H1 (cell line): Measurements from ENCODE around the gene MIPOL1. TPM values are rescaled to one million over a fixed set of nuclear protein-coding genes. Genes with fewer than 3 reads are reported as not detected.

Source experiments
- CTCF ChIA-PET: fragments of 300-600 bp; sonication (Branson Sonifier 250); formaldehyde crosslinking; loops from one replicate; lab custom pipeline; 2021; ENCODE audit not compliant: partially characterized antibody; lab: Charles Lee
- POLR2A ChIA-PET: fragments of 300-600 bp; sonication (Branson Sonifier 250); formaldehyde crosslinking; loops from one replicate; lab custom pipeline; 2021; ENCODE audit warnings: inconsistent platforms; ENCODE audit not compliant: partially characterized antibody; lab: Charles Lee
- DNase-seq, 2 experiments: peaks; one replicate each; pipeline versions ENCODE4 v3.0.0 to v3.0.0-alpha.2; 2010 to 2022; ENCODE audit warnings: low spot score in 2 of 2, low read depth in 1 of 2, mixed read lengths in 1 of 2
- FAIRE-seq: peaks from 2 replicates; lab custom pipeline; 2011; peaks lifted over from hg19 to GRCh38; lab: Jason Lieb, UNC
- H2AFZ ChIP-seq: 2 replicates; pipeline ENCODE4 v1.8.1; 2012; ENCODE audit warnings: low read length, inconsistent platforms
- H2AK5ac ChIP-seq: 2 replicates; pipeline ENCODE4 v1.6.1; 2013; ENCODE audit warnings: low read depth, low read length
- H2BK120ac ChIP-seq: replicated peaks from 2 replicates; pipeline ENCODE3; 2013; ENCODE audit warnings: low read depth, low read length, inconsistent platforms
- H2BK12ac ChIP-seq: 2 replicates; pipeline ENCODE4 v1.6.1; 2013; ENCODE audit warnings: low read depth, low read length
- H2BK15ac ChIP-seq: 2 replicates; pipeline ENCODE4 v1.6.1; 2013; ENCODE audit warnings: low read length
- H2BK20ac ChIP-seq: 2 replicates; pipeline ENCODE4 v1.6.1; 2013; ENCODE audit warnings: low read length
- H2BK5ac ChIP-seq: 2 replicates; pipeline ENCODE4 v1.6.1; 2013; ENCODE audit warnings: low read depth, low read length
- H3K14ac ChIP-seq: 2 replicates; pipeline ENCODE4 v1.6.1; 2013; ENCODE audit warnings: inconsistent platforms; ENCODE audit not compliant: insufficient read length
- H3K18ac ChIP-seq: 2 replicates; pipeline ENCODE4 v1.6.1; 2013; ENCODE audit warnings: low read length; ENCODE audit errors: extremely low read depth
- H3K23ac ChIP-seq: 2 replicates; pipeline ENCODE4 v1.6.1; 2013; ENCODE audit warnings: inconsistent platforms; ENCODE audit not compliant: insufficient read length
- H3K23me2 ChIP-seq: 2 replicates; pipeline ENCODE4 v1.6.1; 2013; ENCODE audit warnings: low read depth, low read length
- H3K27ac ChIP-seq: 2 replicates; pipeline ENCODE4 v1.6.1; 2011; ENCODE audit warnings: low read depth, low read length, inconsistent platforms
- H3K27me3 ChIP-seq, 4 experiments: replicated peaks in 1 of 4; 1 replicate in 1 of 4; 2 replicates in 3 of 4; pipeline versions ENCODE4 v1.6.1 to v1.8.1; 2011 to 2013; ENCODE audit warnings: low read length in 3 of 4, mild to moderate bottlenecking in 3 of 4, inconsistent platforms in 2 of 4, mixed read lengths in 2 of 4, moderate library complexity in 1 of 4; ENCODE audit not compliant: control insufficient read depth in 3 of 4, insufficient read depth in 3 of 4; ENCODE audit errors: extremely low read depth in 1 of 4
- H3K36me3 ChIP-seq, 4 experiments: 2 replicates each; pipeline versions ENCODE4 v1.6.1 to v1.8.1; 2011 to 2013; ENCODE audit warnings: mild to moderate bottlenecking in 4 of 4, low read length in 3 of 4, moderate library complexity in 2 of 4, control low read depth in 1 of 4, inconsistent platforms in 1 of 4; ENCODE audit not compliant: insufficient read depth in 4 of 4, control insufficient read depth in 2 of 4
- H3K4ac ChIP-seq: replicated peaks from 2 replicates; pipeline ENCODE3; 2013; ENCODE audit warnings: low read length, low read depth, mixed read lengths, inconsistent platforms; ENCODE audit not compliant: insufficient read length
- H3K4me1 ChIP-seq, 4 experiments: replicated peaks in 1 of 4; 1 replicate in 1 of 4; 2 replicates in 3 of 4; pipeline versions ENCODE4 v1.6.1 to v1.8.1; 2011 to 2013; ENCODE audit warnings: low read length in 3 of 4, inconsistent platforms in 2 of 4, mixed read lengths in 1 of 4; ENCODE audit not compliant: insufficient read depth in 4 of 4, control insufficient read depth in 3 of 4
- H3K4me2 ChIP-seq, 2 experiments: 2 replicates each; pipeline versions ENCODE4 v1.6.1 to v1.8.1; 2011 to 2013; ENCODE audit warnings: low read depth in 2 of 2, low read length in 2 of 2, control low read depth in 1 of 2, inconsistent platforms in 1 of 2, mild to moderate bottlenecking in 1 of 2; ENCODE audit not compliant: insufficient read depth in 1 of 2
- H3K4me3 ChIP-seq, 4 experiments: fragments of 200-600, 300-600 bp in 1 of 4; sonication (generic), shearing (Covaris generic), sonication (Bioruptor Twin) in 1 of 4; 2 replicates each; pipeline versions ENCODE4 v1.5.1 to v1.8.1; 2011 to 2016; ENCODE audit warnings: low read length in 4 of 4, low read depth in 3 of 4, control low read depth in 2 of 4, inconsistent platforms in 2 of 4, mild to moderate bottlenecking in 2 of 4, mixed read lengths in 1 of 4, moderate library complexity in 1 of 4; ENCODE audit not compliant: insufficient read depth in 2 of 4; ENCODE audit errors: extremely low read depth in 1 of 4
- H3K56ac ChIP-seq: replicated peaks from 2 replicates; pipeline ENCODE3; 2013; ENCODE audit warnings: low read depth, mild to moderate bottlenecking, mixed read lengths, low read length, inconsistent platforms; ENCODE audit not compliant: insufficient read length
- H3K79me1 ChIP-seq: 2 replicates; pipeline ENCODE4 v1.6.1; 2013; ENCODE audit warnings: low read depth, low read length, control low read depth
- H3K79me2 ChIP-seq, 2 experiments: 2 replicates each; pipeline versions ENCODE4 v1.6.1 to v1.8.1; 2012 to 2013; ENCODE audit warnings: low read length in 2 of 2, mild to moderate bottlenecking in 2 of 2, inconsistent platforms in 1 of 2; ENCODE audit not compliant: insufficient read depth in 2 of 2, control insufficient read depth in 1 of 2
- H3K9ac ChIP-seq, 4 experiments: replicated peaks in 1 of 4; 1 replicate in 1 of 4; 2 replicates in 3 of 4; pipeline versions ENCODE4 v1.6.1 to v1.8.1; 2011 to 2013; ENCODE audit warnings: low read depth in 3 of 4, low read length in 3 of 4, control low read depth in 2 of 4, mild to moderate bottlenecking in 2 of 4, moderate library complexity in 2 of 4, inconsistent platforms in 1 of 4; ENCODE audit errors: extremely low read depth in 1 of 4
- H3K9me3 ChIP-seq, 2 experiments: 2 replicates each; pipeline versions ENCODE4 v1.6.1 to v1.8.1; 2012 to 2013; ENCODE audit warnings: mild to moderate bottlenecking in 2 of 2, moderate library complexity in 2 of 2, control low read depth in 1 of 2, inconsistent platforms in 1 of 2, low read depth in 1 of 2, low read length in 1 of 2, mixed read lengths in 1 of 2; ENCODE audit not compliant: insufficient read depth in 2 of 2
- H4K20me1 ChIP-seq, 2 experiments: replicated peaks in 1 of 2; 2 replicates each; pipeline versions ENCODE3 to v1.8.1; 2011 to 2013; ENCODE audit warnings: inconsistent platforms in 2 of 2, low read length in 2 of 2, mild to moderate bottlenecking in 1 of 2; ENCODE audit not compliant: insufficient read depth in 2 of 2, control insufficient read depth in 1 of 2
- H4K5ac ChIP-seq: 2 replicates; pipeline ENCODE4 v1.6.1; 2013; ENCODE audit warnings: low read length, low read depth, mixed read lengths, inconsistent platforms; ENCODE audit not compliant: insufficient read length
- H4K8ac ChIP-seq: 2 replicates; pipeline ENCODE4 v1.8.0; 2013; ENCODE audit warnings: mild to moderate bottlenecking, moderate library complexity, low read length, inconsistent platforms; ENCODE audit not compliant: insufficient read depth; ENCODE audit errors: extremely low read depth
- H4K91ac ChIP-seq: replicated peaks from 2 replicates; pipeline ENCODE3; 2013; ENCODE audit warnings: low read length, mixed read lengths, inconsistent platforms; ENCODE audit not compliant: insufficient read length
- HDAC2 ChIP-seq, 2 experiments: fragments of 300-600 bp in 1 of 2; sonication (generic) in 1 of 2; IDR thresholded peaks; 2 replicates each; pipeline ENCODE4 v1.6.1; 2011 to 2012; ENCODE audit warnings: low read depth in 2 of 2, low read length in 2 of 2, mild to moderate bottlenecking in 2 of 2, moderate library complexity in 2 of 2, borderline replicate concordance in 1 of 2, inconsistent platforms in 1 of 2
- POLR2AphosphoS5 ChIP-seq: IDR thresholded peaks from 2 replicates; pipeline ENCODE4 v1.6.1; 2011; ENCODE audit warnings: low read depth, low read length
- RFX5 ChIP-seq: IDR thresholded peaks from 2 replicates; pipeline ENCODE4 v1.6.1; 2011; ENCODE audit warnings: low read depth, low read length, improper control_type of control experiment, borderline replicate concordance
- SIRT6 ChIP-seq: IDR thresholded peaks from one replicate; pipeline ENCODE4 v1.7.1; 2012; ENCODE audit warnings: low read length, inconsistent platforms
- SUZ12 ChIP-seq: fragments of 200-600 bp; sonication (generic); IDR thresholded peaks from 2 replicates; pipeline ENCODE4 v1.6.1; 2012; ENCODE audit warnings: mild to moderate bottlenecking, inconsistent platforms, low read length, moderate library complexity, mixed read lengths
- WGBS, 2 experiments: shearing (Covaris generic) in 1 of 2; methylation state at CpG; one replicate each; pipeline versions ENCODE4 v1.1.6 to v1.1.7; 2013 to 2015; ENCODE audit warnings: low lambda C conversion rate in 2 of 2, mixed read lengths in 2 of 2, inconsistent platforms in 1 of 2, low coverage in 1 of 2, missing lambda C conversion rate in 1 of 2; ENCODE audit not compliant: insufficient replicate concordance in 2 of 2, insufficient coverage in 1 of 2, insufficient read length in 1 of 2; ENCODE audit errors: extremely low coverage in 1 of 2, missing lambda C conversion rate in 1 of 2; 5-methylcytosine and 5-hydroxymethylcytosine counted together
- polyA plus RNA-seq, 7 experiments: library from polyadenylated mRNA; depleted of rRNA in 3 of 7; stranded (reverse) in 5 of 7; unstranded in 2 of 7; fragments of >200 nt in 5 of 7; fragments of 200-250 nt in 2 of 7; gene quantifications; 1 replicate in 5 of 7; 2 replicates in 1 of 7; 4 replicates in 1 of 7; pipeline versions ENCODE4 v1.2.1 to v1.2.3, GENCODE V29; 2011 to 2013; ENCODE audit warnings: missing spikeins in 2 of 7, mixed read lengths in 2 of 7
- total RNA-seq: library from RNA; stranded (reverse); fragmentation: NEBNext Ultra II Directional; extraction: Animal tissue kit (Norgen Biotek cat#: 25700); gene quantifications from 2 replicates; pipeline ENCODE4 v1.2.1, GENCODE V29; 2021

MIPOL1 gene
- total and polyA plus RNA-seq, 2 of the 8 experiments (the other 6 are each of a cell fraction or from before 2014, with no cell fraction given): 2.8 to 23.9 TPM

DNA sequence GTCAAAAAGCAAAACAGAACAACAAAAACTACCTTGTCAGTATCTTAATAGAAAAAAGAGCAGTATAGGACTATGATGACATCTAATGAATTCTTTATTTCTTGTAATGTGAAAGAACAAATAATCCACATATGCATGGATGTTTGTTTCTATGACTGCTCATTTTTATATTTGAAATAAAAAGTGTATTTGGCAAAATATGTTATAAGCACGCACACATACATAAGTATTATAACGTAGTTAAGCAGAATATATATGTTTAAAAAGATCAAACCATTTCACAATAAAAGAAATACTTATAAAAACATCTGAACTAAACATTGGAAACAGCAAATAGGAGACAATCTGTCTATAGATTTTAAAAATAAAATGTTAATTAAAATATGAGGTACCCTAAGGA, 74.8 kb downstream of the MIPOL1 start:
- H3K4ac ChIP-seq: no peak overlapping the region

More for the DNA sequence above, 74.8 kb downstream of the MIPOL1 start:
- H2BK5ac ChIP-seq: no peak overlapping the region
- no peaks in the 10 kb centered on the region for H3K4me1 ChIP-seq
- H3K23ac ChIP-seq: no peak overlapping the region
- H3K9ac ChIP-seq: no peak overlapping the region
- no peaks in the 10 kb centered on the region for H3K27me3 ChIP-seq
- no peak overlapping the region for H3K27ac ChIP-seq
- H3K36me3 ChIP-seq: no peaks in the 10 kb centered on the region
- ChIA-PET CTCF (no interaction called here), POLR2A (no interaction called here)
- no peaks in the 10 kb centered on the region for H3K79me2 ChIP-seq
- H4K8ac ChIP-seq: no peak overlapping the region
- H3K4me2 ChIP-seq: no peak overlapping the region
- TF ChIP-seq RFX5: no peak
- TF ChIP-seq SIRT6: no peak
- no peak for TF ChIP-seq SUZ12
- TF ChIP-seq HDAC2 (IDR thresholded peaks at IDR 0.05; ENCODE audit: borderline replicate concordance in 1 of 2, low read depth in 2 of 2, low read length in 2 of 2): no peak
- TF ChIP-seq POLR2AphosphoS5: no peak
- H3K79me1 ChIP-seq: no peaks in the 10 kb centered on the region
- FAIRE-seq (no peak), DNase-seq (no peak)
- WGBS, 2 experiments: 97% methylated on average over 2 of the region's 2 CpGs; no CpG with 5 or more reads in 1 of the 2 experiments
- H3K18ac ChIP-seq: no peak overlapping the region
- H2AFZ ChIP-seq: no peak overlapping the region
- H3K14ac ChIP-seq: no peak overlapping the region
- no peaks in the 10 kb centered on the region for H4K20me1 ChIP-seq
- H2AK5ac ChIP-seq: no peak overlapping the region
- H2BK20ac ChIP-seq: no peak overlapping the region
- no peaks in the 10 kb centered on the region for H3K23me2 ChIP-seq
- H2BK12ac ChIP-seq: no peak overlapping the region
- no peak overlapping the region for H2BK15ac ChIP-seq
- H4K91ac ChIP-seq: no peak overlapping the region
- no peak overlapping the region for H4K5ac ChIP-seq
- no peak overlapping the region for H3K56ac ChIP-seq
- no peak overlapping the region for H3K4me3 ChIP-seq
- H2BK120ac ChIP-seq: no peak overlapping the region
- H3K9me3 ChIP-seq: no peaks in the 10 kb centered on the region
